Panc1 (cell line): Measurements from ENCODE around the gene PRKAG3.

Experiments
- POLR2AphosphoS5 ChIP-seq: IDR thresholded peaks from 2 replicates; pipeline ENCODE4 v1.6.1; 2012; ENCODE audit warnings: mild to moderate bottlenecking, low read depth, low read length, moderate library complexity
- REST ChIP-seq, 2 experiments: IDR thresholded peaks; 2 replicates each; pipeline ENCODE4 v1.6.1; 2011 to 2012; ENCODE audit warnings: low read depth in 2 of 2, control low read depth in 1 of 2, low read length in 1 of 2, mild to moderate bottlenecking in 1 of 2, moderate library complexity in 1 of 2; ENCODE audit not compliant: insufficient read depth in 1 of 2
- SIN3A ChIP-seq: IDR thresholded peaks from 2 replicates; pipeline ENCODE4 v1.6.1; 2012; ENCODE audit warnings: low read depth, mild to moderate bottlenecking, low read length, moderate library complexity, borderline replicate concordance; ENCODE audit not compliant: insufficient read depth
- TCF7L2 ChIP-seq: IDR thresholded peaks from 2 replicates; pipeline ENCODE4 v1.6.1; 2011; ENCODE audit warnings: mild to moderate bottlenecking, low read depth, low read length, inconsistent platforms
- TF ChIP-seq, protein P1 (sequence below): fragments of 450-650 bp; IDR thresholded peaks from 2 replicates; pipeline ENCODE4 v1.5.1; 2017; ENCODE audit warnings: mild to moderate bottlenecking

DNA sequence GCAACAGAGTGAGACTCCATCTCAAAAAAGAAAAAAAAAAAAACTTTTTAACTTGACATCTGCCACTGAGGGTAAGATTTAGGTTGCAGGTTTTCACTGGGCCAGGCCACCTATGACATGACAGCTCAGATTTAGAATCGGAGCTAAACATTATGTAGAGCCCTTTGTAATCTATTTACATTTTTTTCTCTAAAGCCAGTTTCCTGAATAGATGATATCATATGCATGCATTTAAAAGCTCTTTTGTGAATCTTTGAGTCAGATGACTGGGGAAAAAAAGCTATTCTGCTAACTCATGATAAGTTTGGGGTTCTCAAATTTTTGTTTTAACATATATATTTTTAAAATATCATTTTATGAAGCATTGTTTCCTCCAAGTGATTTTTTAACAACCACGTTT, 21.3 kb downstream of the PRKAG3 start:
- TF ChIP-seq, protein P1, sequence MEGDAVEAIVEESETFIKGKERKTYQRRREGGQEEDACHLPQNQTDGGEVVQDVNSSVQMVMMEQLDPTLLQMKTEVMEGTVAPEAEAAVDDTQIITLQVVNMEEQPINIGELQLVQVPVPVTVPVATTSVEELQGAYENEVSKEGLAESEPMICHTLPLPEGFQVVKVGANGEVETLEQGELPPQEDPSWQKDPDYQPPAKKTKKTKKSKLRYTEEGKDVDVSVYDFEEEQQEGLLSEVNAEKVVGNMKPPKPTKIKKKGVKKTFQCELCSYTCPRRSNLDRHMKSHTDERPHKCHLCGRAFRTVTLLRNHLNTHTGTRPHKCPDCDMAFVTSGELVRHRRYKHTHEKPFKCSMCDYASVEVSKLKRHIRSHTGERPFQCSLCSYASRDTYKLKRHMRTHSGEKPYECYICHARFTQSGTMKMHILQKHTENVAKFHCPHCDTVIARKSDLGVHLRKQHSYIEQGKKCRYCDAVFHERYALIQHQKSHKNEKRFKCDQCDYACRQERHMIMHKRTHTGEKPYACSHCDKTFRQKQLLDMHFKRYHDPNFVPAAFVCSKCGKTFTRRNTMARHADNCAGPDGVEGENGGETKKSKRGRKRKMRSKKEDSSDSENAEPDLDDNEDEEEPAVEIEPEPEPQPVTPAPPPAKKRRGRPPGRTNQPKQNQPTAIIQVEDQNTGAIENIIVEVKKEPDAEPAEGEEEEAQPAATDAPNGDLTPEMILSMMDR = no peak
- TF ChIP-seq POLR2AphosphoS5 (no peak), TCF7L2 (no peak), REST (IDR thresholded peaks at IDR 0.05; ENCODE audit: insufficient read depth in 1 of 2, low read depth in 2 of 2, low read length in 1 of 2) (no peak), SIN3A (no peak)
